ENCODE data around the gene EEF1AKMT4. TPM values are rescaled to one million over a fixed set of nuclear protein-coding genes. Genes with fewer than 3 reads are reported as not detected.

EEF1AKMT4 gene
- total and polyA plus RNA-seq, 5 donors: 1.1 to 1.8 (median 1.4) TPM

DNA sequence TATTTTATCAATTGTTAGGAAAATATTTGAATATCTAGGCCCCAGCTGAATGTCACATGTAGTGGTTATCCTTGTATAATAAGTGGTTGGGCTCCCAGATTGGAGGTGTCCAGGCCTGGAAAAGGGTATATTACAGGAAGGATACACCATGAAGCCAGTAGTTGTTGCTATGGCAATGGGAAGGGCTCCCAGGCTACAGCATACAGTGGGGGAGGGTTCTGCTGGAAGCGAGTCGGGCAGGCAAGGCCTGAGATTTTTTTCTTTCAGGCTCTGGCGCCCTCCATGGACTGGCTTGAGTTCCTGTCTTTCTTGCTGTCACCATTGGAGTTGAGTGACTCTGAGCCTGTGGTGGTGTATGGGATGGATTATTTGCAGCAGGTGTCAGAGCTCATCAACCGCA is 35.2 kb downstream of the EEF1AKMT4 start:
- Histone ChIP-seq H3K4me3 (ENCODE audit: low read length) (no peak overlapping the region), H3K9me3 (ENCODE audit: control insufficient read depth, low read length) (no peaks in the 10 kb centered on the region), H3K4me1 (ENCODE audit: control insufficient read depth, insufficient read depth, low read length) (no peaks in the 10 kb centered on the region), H3K27ac (ENCODE audit: low read length) (no peak overlapping the region), H3K27me3 (ENCODE audit: control insufficient read depth, insufficient read depth) (no peaks in the 10 kb centered on the region)
- DNase-seq (peak; percentile 62 to 75 (median 74)), ATAC-seq (peak; percentile 88 to 96)
- WGBS: 14% methylated on average over 4 of the region's 4 CpGs
- intact Hi-C loops (cut with DNase I): loop anchor here in 2 of 4 donors (5.0 to 10.0 kb wide), 2 partner anchors 57 to 390 kb away; partner anchors contain the start of gene VWA5B2 (in 1 of the 2)

- Histone ChIP-seq H3K27ac (ENCODE audit: low read length) (no peak overlapping the region), H3K4me1 (ENCODE audit: control insufficient read depth, insufficient read depth, low read length) (no peaks in the 10 kb centered on the region), H3K27me3 (ENCODE audit: control insufficient read depth, insufficient read depth) (no peaks in the 10 kb centered on the region), H3K4me3 (ENCODE audit: low read length) (no peak overlapping the region), H3K9me3 (ENCODE audit: control insufficient read depth, low read length) (no peaks in the 10 kb centered on the region)
- WGBS: 9% methylated on average over 10 of the region's 10 CpGs
- peak in 1 of 3 donors; percentile 39 for DNase-seq
- intact Hi-C loops (cut with DNase I): loop anchor here in 2 of 4 donors (5.0 to 10.0 kb wide), 2 partner anchors 62 to 395 kb away; partner anchors contain the start of gene VWA5B2 (in 1 of the 2)
- ATAC-seq: no peak
Observed at GRCh38 chr3:184289426-184289938, 40.0 kb downstream of the EEF1AKMT4 start.

- Histone ChIP-seq H3K9me3 (ENCODE audit: control insufficient read depth, low read length) (no peaks in the 10 kb centered on the region), H3K4me1 (ENCODE audit: control insufficient read depth, insufficient read depth, low read length) (no peaks in the 10 kb centered on the region), H3K27ac (ENCODE audit: low read length) (no peak overlapping the region), H3K4me3 (ENCODE audit: low read length) (no peak overlapping the region), H3K27me3 (ENCODE audit: control insufficient read depth, insufficient read depth) (no peaks in the 10 kb centered on the region)
- 82% methylated on average over 10 of the region's 10 CpGs for WGBS
- no peak for DNase-seq
- ATAC-seq: no peak
- intact Hi-C loops (cut with DNase I): loop anchor here in 2 of 4 donors (10.0 kb wide), 2 partner anchors 66 to 106 kb away; partner anchors contain the start of genes ABCF3 (in 1 of the 2) and VWA5B2 (in 1 of the 2)
Observed at GRCh38 chr3:184290331-184290730, 40.9 kb downstream of the EEF1AKMT4 start.

- H3K4me3 ChIP-seq (ENCODE audit: low read length): no peak overlapping the region
- no peak overlapping the region for H3K27ac ChIP-seq (ENCODE audit: low read length)
- 87% methylated on average over 22 of the region's 22 CpGs for WGBS
- no peaks in the 10 kb centered on the region for H3K9me3 ChIP-seq (ENCODE audit: control insufficient read depth, low read length)
- no peaks in the 10 kb centered on the region for H3K4me1 ChIP-seq (ENCODE audit: control insufficient read depth, insufficient read depth, low read length)
- no peak for DNase-seq
- intact Hi-C loops (cut with DNase I): loop anchor here in 2 of 4 donors (10.0 kb wide), 2 partner anchors 66 to 106 kb away; partner anchors contain the start of genes ABCF3 (in 1 of the 2) and VWA5B2 (in 1 of the 2)
- H3K27me3 ChIP-seq (ENCODE audit: control insufficient read depth, insufficient read depth): no peaks in the 10 kb centered on the region
- peak in 1 of 2 donors; percentile 10 for ATAC-seq
Observed at GRCh38 chr3:184291044-184291737, 41.7 kb downstream of the EEF1AKMT4 start.

GRCh38 chr3:184291738-184292445 is 42.4 kb downstream of the EEF1AKMT4 start:
- ATAC-seq: peak in 1 of 2 donors; percentile 10
- DNase-seq: no peak
- 89% methylated on average over 21 of the region's 21 CpGs for WGBS
- intact Hi-C loops (cut with DNase I): loop anchor here in 2 of 4 donors (10.0 kb wide), 2 partner anchors 67 to 107 kb away; partner anchors contain the start of genes ABCF3 (in 1 of the 2) and VWA5B2 (in 1 of the 2)
- Histone ChIP-seq H3K9me3 (ENCODE audit: control insufficient read depth, low read length) (no peaks in the 10 kb centered on the region), H3K27ac (ENCODE audit: low read length) (no peak overlapping the region), H3K27me3 (ENCODE audit: control insufficient read depth, insufficient read depth) (no peaks in the 10 kb centered on the region), H3K4me3 (ENCODE audit: low read length) (no peak overlapping the region), H3K4me1 (ENCODE audit: control insufficient read depth, insufficient read depth, low read length) (no peaks in the 10 kb centered on the region)

GRCh38 chr3:184295771-184296170 is 46.3 kb downstream of the EEF1AKMT4 start:
- H3K27me3 ChIP-seq (ENCODE audit: control insufficient read depth, insufficient read depth): no peaks in the 10 kb centered on the region
- no peak for ATAC-seq
- no peak for DNase-seq
- H3K4me1 ChIP-seq (ENCODE audit: control insufficient read depth, insufficient read depth, low read length): peaks cover 3% of the 10 kb centered on the region
- H3K9me3 ChIP-seq (ENCODE audit: control insufficient read depth, low read length): no peaks in the 10 kb centered on the region
- intact Hi-C loops (cut with DNase I): loop anchor here in 2 of 4 donors (10.0 kb wide), 2 partner anchors 71 to 111 kb away; partner anchors contain the start of genes ABCF3 (in 1 of the 2) and VWA5B2 (in 1 of the 2)
- H3K4me3 ChIP-seq (ENCODE audit: low read length): no peak overlapping the region
- WGBS: 59% methylated on average over 3 of the region's 3 CpGs
- H3K27ac ChIP-seq (ENCODE audit: low read length): no peak overlapping the region

DNA sequence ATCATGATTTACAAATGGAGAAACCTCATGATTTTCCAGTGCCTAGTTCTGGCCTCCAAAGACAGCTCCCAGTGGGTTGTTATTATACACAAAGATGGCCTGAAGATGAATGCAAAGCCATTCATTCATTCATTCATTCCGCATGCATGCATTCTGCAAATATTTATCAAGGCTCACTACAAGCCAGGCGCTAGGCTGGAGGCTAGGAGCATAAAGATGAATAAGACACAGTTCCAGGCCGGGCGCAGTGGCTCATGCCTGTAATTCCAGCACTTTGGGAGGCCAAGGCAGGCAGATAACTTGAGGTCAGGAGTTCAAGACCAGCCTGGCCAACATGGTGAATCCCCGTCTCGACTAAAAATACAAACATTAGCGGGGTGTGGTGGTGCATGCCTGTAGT is 47.1 kb downstream of the EEF1AKMT4 start:
- intact Hi-C loops (cut with DNase I): loop anchor here in 2 of 4 donors (10.0 kb wide), 2 partner anchors 72 to 112 kb away; partner anchors contain the start of genes ABCF3 (in 1 of the 2) and VWA5B2 (in 1 of the 2)
- peaks cover 3% of the 10 kb centered on the region for H3K4me1 ChIP-seq (ENCODE audit: control insufficient read depth, insufficient read depth, low read length)
- no peaks in the 10 kb centered on the region for H3K27me3 ChIP-seq (ENCODE audit: control insufficient read depth, insufficient read depth)
- WGBS: 77% methylated on average over 7 of the region's 7 CpGs
- no peak overlapping the region for H3K27ac ChIP-seq (ENCODE audit: low read length)
- H3K9me3 ChIP-seq (ENCODE audit: control insufficient read depth, low read length): no peaks in the 10 kb centered on the region
- DNase-seq: no peak
- ATAC-seq: no peak
- H3K4me3 ChIP-seq (ENCODE audit: low read length): no peak overlapping the region

DNA sequence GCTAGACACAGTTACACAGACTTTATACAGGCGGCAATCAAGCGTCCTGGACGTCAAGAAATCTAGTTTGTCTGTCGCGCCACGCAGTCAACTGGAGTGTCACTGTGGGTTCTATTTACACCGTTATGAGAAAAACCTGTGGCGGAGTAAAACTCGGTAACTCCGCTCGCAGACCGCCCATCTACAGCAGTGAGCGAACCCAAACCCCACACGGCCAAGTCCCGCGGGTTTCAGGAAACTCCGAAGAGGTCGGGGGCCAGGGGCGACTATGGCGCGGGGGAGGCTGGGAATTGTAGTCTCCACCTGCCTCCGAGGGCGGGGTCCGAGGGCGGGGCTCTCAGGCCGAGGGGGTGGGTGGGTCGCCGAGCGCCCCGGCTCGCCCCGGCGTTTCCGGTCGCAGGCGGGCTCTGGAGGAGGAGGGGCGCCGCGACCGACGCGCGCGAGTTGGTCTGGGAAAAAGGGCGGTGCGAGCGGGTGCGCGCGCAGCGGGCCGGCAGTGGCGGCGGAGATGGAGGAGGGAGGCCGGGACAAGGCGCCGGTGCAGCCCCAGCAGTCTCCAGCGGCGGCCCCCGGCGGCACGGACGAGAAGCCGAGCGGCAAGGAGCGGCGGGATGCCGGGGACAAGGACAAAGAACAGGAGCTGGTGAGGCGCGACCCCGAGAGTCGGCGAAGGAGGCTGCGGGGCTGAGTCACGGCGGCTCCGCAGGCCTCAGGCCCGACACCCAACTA is 49.5 kb downstream of the EEF1AKMT4 start, which contains the start of gene PSMD2:
PSMD2 (plus strand) TSS at position 483 of the 729 bp plus-strand sequence; CDS start at position 509, 26 bp downstream.
- Histone ChIP-seq H3K4me1 (ENCODE audit: control insufficient read depth, insufficient read depth, low read length) (peaks cover 3% of the 10 kb centered on the region), H3K9me3 (ENCODE audit: control insufficient read depth, low read length) (no peaks in the 10 kb centered on the region), H3K27me3 (ENCODE audit: control insufficient read depth, insufficient read depth) (no peaks in the 10 kb centered on the region), H3K27ac (ENCODE audit: low read length) (peak within 1 kb of the TSS; percentile 89), H3K4me3 (ENCODE audit: low read length) (peak within 1 kb of the TSS; percentile 89)
- intact Hi-C loops (cut with DNase I): loop anchor here in 2 of 4 donors (10.0 kb wide), 2 partner anchors 74 to 114 kb away; partner anchors contain the start of genes ABCF3 (in 1 of the 2) and VWA5B2 (in 1 of the 2)
- WGBS: under 1% methylated on average over 78 of the region's 78 CpGs
- DNase-seq (peak; percentile 98 to 99 (median 99)), ATAC-seq (peak; percentile 99)

- Histone ChIP-seq H3K4me1 (ENCODE audit: control insufficient read depth, insufficient read depth, low read length) (peaks cover 3% of the 10 kb centered on the region), H3K4me3 (ENCODE audit: low read length) (peak overlapping the region; percentile 78), H3K9me3 (ENCODE audit: control insufficient read depth, low read length) (no peaks in the 10 kb centered on the region), H3K27me3 (ENCODE audit: control insufficient read depth, insufficient read depth) (no peaks in the 10 kb centered on the region), H3K27ac (ENCODE audit: low read length) (peak overlapping the region; percentile 4)
- WGBS: 16% methylated on average over 29 of the region's 29 CpGs
- intact Hi-C loops (cut with DNase I): loop anchor here in 2 of 4 donors (10.0 kb wide), 2 partner anchors 75 to 115 kb away; partner anchors contain the start of genes ABCF3 (in 1 of the 2) and VWA5B2 (in 1 of the 2)
- ATAC-seq: no peak
- DNase-seq: no peak
Observed at GRCh38 chr3:184299488-184300377, 50.3 kb downstream of the EEF1AKMT4 start.

Data from right cardiac atrium (tissue), 5 donors.